DND-41 (cell line): ENCODE results near the gene CROCC.

Source experiments
- ATAC-seq: fragments of 200-7000 bp; cut with Tn5 transposase; 3 replicates; pipeline ENCODE4 v1.9.1; 2021; ENCODE audit warnings: low read depth; ENCODE audit not compliant: insufficient read depth
- DNase-seq: peaks from one replicate; pipeline ENCODE4 v3.0.0-alpha.2; 2020
- H2AFZ ChIP-seq: 2 replicates; pipeline ENCODE4 v1.6.0; 2012; ENCODE audit warnings: low read depth, low read length
- H3K27ac ChIP-seq: 2 replicates; pipeline ENCODE4 v1.5.1; 2012; ENCODE audit warnings: low read length, inconsistent platforms
- H3K27me3 ChIP-seq: fragments of 200-600 bp; sonication (generic); 2 replicates; pipeline ENCODE4 v1.6.0; 2012; ENCODE audit warnings: low read length, mild to moderate bottlenecking, inconsistent platforms; ENCODE audit not compliant: insufficient read depth, poor library complexity
- H3K36me3 ChIP-seq: 2 replicates; pipeline ENCODE4 v1.5.1; 2012; ENCODE audit warnings: low read length, inconsistent platforms; ENCODE audit not compliant: insufficient read depth
- H3K4me1 ChIP-seq: 2 replicates; pipeline ENCODE4 v1.5.1; 2012; ENCODE audit warnings: mild to moderate bottlenecking, low read length; ENCODE audit not compliant: insufficient read depth
- H3K4me2 ChIP-seq: 2 replicates; pipeline ENCODE4 v1.6.0; 2012; ENCODE audit warnings: mild to moderate bottlenecking, moderate library complexity, low read length, inconsistent platforms; ENCODE audit not compliant: insufficient read depth
- H3K4me3 ChIP-seq, 2 experiments: fragments of 200-600 bp in 1 of 2; shearing (Covaris generic) in 1 of 2; 2 replicates each; pipeline ENCODE4 v1.5.1; 2012 to 2016; ENCODE audit warnings: inconsistent platforms in 2 of 2, low read length in 2 of 2, mild to moderate bottlenecking in 2 of 2, low read depth in 1 of 2, moderate library complexity in 1 of 2
- H3K79me2 ChIP-seq: 2 replicates; pipeline ENCODE4 v1.6.0; 2012; ENCODE audit warnings: low read length, inconsistent platforms; ENCODE audit not compliant: insufficient read depth
- H3K9ac ChIP-seq: 2 replicates; pipeline ENCODE4 v1.6.0; 2012; ENCODE audit warnings: low read depth, mild to moderate bottlenecking, inconsistent platforms, low read length, moderate library complexity
- H3K9me3 ChIP-seq: 2 replicates; pipeline ENCODE4 v1.5.1; 2012; ENCODE audit warnings: low read length, moderate library complexity, mild to moderate bottlenecking, inconsistent platforms; ENCODE audit not compliant: insufficient read depth, severe bottlenecking
- H4K20me1 ChIP-seq: 2 replicates; pipeline ENCODE4 v1.6.0; 2012; ENCODE audit warnings: low read length; ENCODE audit not compliant: insufficient read depth
- EZH2 ChIP-seq: IDR thresholded peaks from 3 replicates; pipeline ENCODE4 v1.6.1; 2012; ENCODE audit warnings: borderline replicate concordance, low read depth, mild to moderate bottlenecking, moderate library complexity, low read length, inconsistent platforms; ENCODE audit not compliant: severe bottlenecking
- TF ChIP-seq, protein P1 (sequence below): IDR thresholded peaks from 2 replicates; pipeline ENCODE4 v1.5.1; 2012; ENCODE audit warnings: borderline replicate concordance, low read length, moderate library complexity, mild to moderate bottlenecking; ENCODE audit not compliant: poor library complexity, severe bottlenecking; ENCODE audit errors: extremely low read depth

The CROCC gene

GRCh38 chr1:16965486-16966067 lies 43.8 kb downstream of the CROCC start:
- H3K4me2 ChIP-seq = no peak overlapping the region
- no peak for TF ChIP-seq EZH2
- TF ChIP-seq, protein P1, sequence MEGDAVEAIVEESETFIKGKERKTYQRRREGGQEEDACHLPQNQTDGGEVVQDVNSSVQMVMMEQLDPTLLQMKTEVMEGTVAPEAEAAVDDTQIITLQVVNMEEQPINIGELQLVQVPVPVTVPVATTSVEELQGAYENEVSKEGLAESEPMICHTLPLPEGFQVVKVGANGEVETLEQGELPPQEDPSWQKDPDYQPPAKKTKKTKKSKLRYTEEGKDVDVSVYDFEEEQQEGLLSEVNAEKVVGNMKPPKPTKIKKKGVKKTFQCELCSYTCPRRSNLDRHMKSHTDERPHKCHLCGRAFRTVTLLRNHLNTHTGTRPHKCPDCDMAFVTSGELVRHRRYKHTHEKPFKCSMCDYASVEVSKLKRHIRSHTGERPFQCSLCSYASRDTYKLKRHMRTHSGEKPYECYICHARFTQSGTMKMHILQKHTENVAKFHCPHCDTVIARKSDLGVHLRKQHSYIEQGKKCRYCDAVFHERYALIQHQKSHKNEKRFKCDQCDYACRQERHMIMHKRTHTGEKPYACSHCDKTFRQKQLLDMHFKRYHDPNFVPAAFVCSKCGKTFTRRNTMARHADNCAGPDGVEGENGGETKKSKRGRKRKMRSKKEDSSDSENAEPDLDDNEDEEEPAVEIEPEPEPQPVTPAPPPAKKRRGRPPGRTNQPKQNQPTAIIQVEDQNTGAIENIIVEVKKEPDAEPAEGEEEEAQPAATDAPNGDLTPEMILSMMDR = no peak
- no peak for ATAC-seq

DNA sequence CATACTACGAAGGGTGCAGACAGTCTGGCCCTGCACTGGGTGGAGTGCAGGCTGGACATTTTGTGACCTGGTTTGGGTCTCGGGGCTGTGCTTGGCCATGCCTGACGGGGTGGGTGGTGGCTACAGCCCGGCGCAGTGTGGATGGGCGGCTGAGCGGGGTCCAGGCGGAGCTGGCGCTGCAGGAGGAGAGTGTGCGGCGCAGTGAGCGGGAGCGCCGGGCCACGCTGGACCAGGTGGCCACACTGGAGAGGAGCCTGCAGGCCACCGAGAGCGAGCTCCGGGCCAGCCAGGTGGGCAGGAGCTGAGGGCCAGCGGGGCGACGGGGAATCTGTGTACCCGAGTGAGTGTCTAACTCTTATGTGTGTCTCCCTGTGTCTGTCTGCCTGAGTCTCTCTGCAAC lies 44.6 kb downstream of the CROCC start:
- H3K79me2 ChIP-seq = no peaks in the 10 kb centered on the region
- H3K4me1 ChIP-seq = no peaks in the 10 kb centered on the region
- H4K20me1 ChIP-seq = no peaks in the 10 kb centered on the region
- ATAC-seq (no peak), DNase-seq (no peak)
- H3K4me3 ChIP-seq = no peak overlapping the region
- peaks cover 14% of the 10 kb centered on the region for H3K36me3 ChIP-seq
- no peaks in the 10 kb centered on the region for H3K9me3 ChIP-seq
- TF ChIP-seq EZH2 = no peak
- TF ChIP-seq, protein P1 = no peak
- no peak overlapping the region for H2AFZ ChIP-seq
- no peak overlapping the region for H3K27ac ChIP-seq
- H3K4me2 ChIP-seq = no peak overlapping the region
- no peaks in the 10 kb centered on the region for H3K27me3 ChIP-seq
- no peak overlapping the region for H3K9ac ChIP-seq

More at GRCh38 chr1:16965486-16966067, 43.8 kb downstream of the CROCC start:
- no peaks in the 10 kb centered on the region for H3K27me3 ChIP-seq
- no peak overlapping the region for H3K9ac ChIP-seq
- no peak overlapping the region for H2AFZ ChIP-seq
- no peaks in the 10 kb centered on the region for H3K4me1 ChIP-seq
- no peak overlapping the region for H3K4me3 ChIP-seq
- H3K79me2 ChIP-seq = no peaks in the 10 kb centered on the region
- no peak for DNase-seq
- H4K20me1 ChIP-seq = no peaks in the 10 kb centered on the region
- no peaks in the 10 kb centered on the region for H3K9me3 ChIP-seq
- no peak overlapping the region for H3K27ac ChIP-seq
- peaks cover 14% of the 10 kb centered on the region for H3K36me3 ChIP-seq

- no peak overlapping the region for H3K4me2 ChIP-seq
- no peaks in the 10 kb centered on the region for H3K79me2 ChIP-seq
- no peak overlapping the region for H3K9ac ChIP-seq
- no peaks in the 10 kb centered on the region for H3K4me1 ChIP-seq
- no peaks in the 10 kb centered on the region for H4K20me1 ChIP-seq
- no peaks in the 10 kb centered on the region for H3K9me3 ChIP-seq
- ATAC-seq (no peak), DNase-seq (no peak)
- TF ChIP-seq, protein P1 = no peak
- no peak for TF ChIP-seq EZH2
- H3K36me3 ChIP-seq = peaks cover 14% of the 10 kb centered on the region
- no peak overlapping the region for H2AFZ ChIP-seq
- no peak overlapping the region for H3K4me3 ChIP-seq
- no peak overlapping the region for H3K27ac ChIP-seq
- H3K27me3 ChIP-seq = no peaks in the 10 kb centered on the region
Measured at GRCh38 chr1:16967095-16967575, 45.4 kb downstream of the CROCC start.
